Measurements from ENCODE around the gene TMEM117. TPM values are rescaled to one million over a fixed set of nuclear protein-coding genes. Genes with fewer than 3 reads are reported as not detected.

Gene TMEM117
- total RNA-seq, 1 experiment from 2014 or later, result 5.9 TPM

GRCh38 chr12:44015333-44015941, 179.6 kb downstream of the TMEM117 start:
- Histone ChIP-seq H3K36me3 (ENCODE audit: insufficient read depth, low read length, poor library complexity, severe bottlenecking) (no peaks in the 10 kb centered on the region), H3K4me3 (ENCODE audit: low read depth, low read length, poor library complexity, severe bottlenecking) (no peak overlapping the region), H3K9me3 (ENCODE audit: low read depth, low read length, poor library complexity, severe bottlenecking) (peaks cover 6% of the 10 kb centered on the region), H3K27ac (ENCODE audit: low read depth, low read length, poor library complexity, severe bottlenecking) (peak overlapping the region; percentile 56), H3K27me3 (replicated peaks; ENCODE audit: insufficient read depth, low read depth, low read length, poor library complexity) (no peaks in the 10 kb centered on the region), H3K4me1 (ENCODE audit: insufficient read depth, low read length, poor library complexity, severe bottlenecking) (peaks cover 33% of the 10 kb centered on the region)
- peak; percentile 90 for DNase-seq (ENCODE audit: low spot score)
- BruUV-seq (replicated peaks), result no TSS peak
- ChIA-PET CTCF (interaction anchor here (0.9 to 1.1 kb wide), 5 partner anchors 495 to 933 kb away, joined by 3 to 12 read pairs (median 3); no protein-coding TSS in a partner anchor), POLR2A (ENCODE audit: low non-redundant PET) (no interaction called here)
- TF ChIP-seq, protein P1, sequence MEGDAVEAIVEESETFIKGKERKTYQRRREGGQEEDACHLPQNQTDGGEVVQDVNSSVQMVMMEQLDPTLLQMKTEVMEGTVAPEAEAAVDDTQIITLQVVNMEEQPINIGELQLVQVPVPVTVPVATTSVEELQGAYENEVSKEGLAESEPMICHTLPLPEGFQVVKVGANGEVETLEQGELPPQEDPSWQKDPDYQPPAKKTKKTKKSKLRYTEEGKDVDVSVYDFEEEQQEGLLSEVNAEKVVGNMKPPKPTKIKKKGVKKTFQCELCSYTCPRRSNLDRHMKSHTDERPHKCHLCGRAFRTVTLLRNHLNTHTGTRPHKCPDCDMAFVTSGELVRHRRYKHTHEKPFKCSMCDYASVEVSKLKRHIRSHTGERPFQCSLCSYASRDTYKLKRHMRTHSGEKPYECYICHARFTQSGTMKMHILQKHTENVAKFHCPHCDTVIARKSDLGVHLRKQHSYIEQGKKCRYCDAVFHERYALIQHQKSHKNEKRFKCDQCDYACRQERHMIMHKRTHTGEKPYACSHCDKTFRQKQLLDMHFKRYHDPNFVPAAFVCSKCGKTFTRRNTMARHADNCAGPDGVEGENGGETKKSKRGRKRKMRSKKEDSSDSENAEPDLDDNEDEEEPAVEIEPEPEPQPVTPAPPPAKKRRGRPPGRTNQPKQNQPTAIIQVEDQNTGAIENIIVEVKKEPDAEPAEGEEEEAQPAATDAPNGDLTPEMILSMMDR (conservative IDR thresholded peaks at IDR 0.05; ENCODE audit: low read depth, low read length), result peak; percentile 71
- TF ChIP-seq EZH2 (IDR thresholded peaks at IDR 0.05; ENCODE audit: borderline replicate concordance, low read depth, low read length, poor library complexity, severe bottlenecking), result no peak
- intact Hi-C loops (cut with micrococcal nuclease; ENCODE audit: unreplicated experiment), result loop anchor here (1.0 to 10.0 kb wide), 4 partner anchors 299 to 914 kb away; partner anchors contain the start of gene NELL2

DNA sequence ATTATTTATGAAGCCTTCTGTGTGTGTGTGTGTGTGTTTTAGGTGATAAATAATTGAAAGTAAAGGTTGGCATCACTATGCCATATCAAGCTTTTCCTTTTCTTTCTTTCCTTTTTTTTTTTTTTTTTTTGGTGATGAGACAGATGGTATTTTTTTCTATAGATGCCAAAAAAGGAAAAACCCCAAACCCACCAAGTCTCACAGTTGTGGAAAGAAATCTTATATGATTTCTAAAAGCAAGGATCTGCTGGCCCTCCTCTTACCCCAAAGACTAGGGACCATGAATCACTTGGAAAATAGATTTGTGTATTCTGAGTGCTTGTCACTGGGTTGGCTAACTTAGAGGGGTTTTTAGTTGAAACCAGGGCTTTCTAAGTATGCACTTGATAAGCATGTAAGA, 181.3 kb downstream of the TMEM117 start:
- POLR2A ChIA-PET (ENCODE audit: low non-redundant PET), result no interaction called here
- DNase-seq (ENCODE audit: low spot score), result no peak
- no peaks in the 10 kb centered on the region for H3K9me3 ChIP-seq (ENCODE audit: low read depth, low read length, poor library complexity, severe bottlenecking)
- TF ChIP-seq, protein P1 (conservative IDR thresholded peaks at IDR 0.05; ENCODE audit: low read depth, low read length), result no peak
- no peak for TF ChIP-seq EZH2 (IDR thresholded peaks at IDR 0.05; ENCODE audit: borderline replicate concordance, low read depth, low read length, poor library complexity, severe bottlenecking)
- H3K4me1 ChIP-seq (ENCODE audit: insufficient read depth, low read length, poor library complexity, severe bottlenecking), result peaks cover 33% of the 10 kb centered on the region
- no peak overlapping the region for H3K4me3 ChIP-seq (ENCODE audit: low read depth, low read length, poor library complexity, severe bottlenecking)
- no peaks in the 10 kb centered on the region for H3K27me3 ChIP-seq (replicated peaks; ENCODE audit: insufficient read depth, low read depth, low read length, poor library complexity)
- no TSS peak for BruUV-seq (replicated peaks)
- no peaks in the 10 kb centered on the region for H3K36me3 ChIP-seq (ENCODE audit: insufficient read depth, low read length, poor library complexity, severe bottlenecking)
- CTCF ChIA-PET, result no interaction called here
- H3K27ac ChIP-seq (ENCODE audit: low read depth, low read length, poor library complexity, severe bottlenecking), result no peak overlapping the region
- intact Hi-C loops (cut with micrococcal nuclease; ENCODE audit: unreplicated experiment), result loop anchor here (5.0 to 10.0 kb wide), 3 partner anchors 298 to 860 kb away; partner anchors contain the start of gene NELL2

- H3K36me3 ChIP-seq (ENCODE audit: insufficient read depth, low read length, poor library complexity, severe bottlenecking), result no peaks in the 10 kb centered on the region
- peaks cover 33% of the 10 kb centered on the region for H3K4me1 ChIP-seq (ENCODE audit: insufficient read depth, low read length, poor library complexity, severe bottlenecking)
- CTCF ChIA-PET, result no interaction called here
- no peaks in the 10 kb centered on the region for H3K9me3 ChIP-seq (ENCODE audit: low read depth, low read length, poor library complexity, severe bottlenecking)
- H3K4me3 ChIP-seq (ENCODE audit: low read depth, low read length, poor library complexity, severe bottlenecking), result no peak overlapping the region
- DNase-seq (ENCODE audit: low spot score), result peak; percentile 34
- no TSS peak for BruUV-seq (replicated peaks)
- TF ChIP-seq, protein P1 (conservative IDR thresholded peaks at IDR 0.05; ENCODE audit: low read depth, low read length), result no peak
- no peak for TF ChIP-seq EZH2 (IDR thresholded peaks at IDR 0.05; ENCODE audit: borderline replicate concordance, low read depth, low read length, poor library complexity, severe bottlenecking)
- no peaks in the 10 kb centered on the region for H3K27me3 ChIP-seq (replicated peaks; ENCODE audit: insufficient read depth, low read depth, low read length, poor library complexity)
- POLR2A ChIA-PET (ENCODE audit: low non-redundant PET), result no interaction called here
- intact Hi-C loops (cut with micrococcal nuclease; ENCODE audit: unreplicated experiment), result loop anchor here (5.0 to 10.0 kb wide), 3 partner anchors 296 to 858 kb away; partner anchors contain the start of gene NELL2
- no peak overlapping the region for H3K27ac ChIP-seq (ENCODE audit: low read depth, low read length, poor library complexity, severe bottlenecking)
These were observed 183.2 kb downstream of the TMEM117 start for GRCh38 chr12:44019118-44019517.

All from A673 (cell line).